Right atrium auricular region (tissue), 2 donors: ENCODE data around the gene ITPR2. TPM values are rescaled to one million over a fixed set of nuclear protein-coding genes. Genes with fewer than 3 reads are reported as not detected.

ENCODE experiments used
- DNase-seq: peaks from one replicate; pipeline ENCODE4 v3.0.0-alpha.2; 2019; ENCODE audit warnings: low spot score
- H3K27ac ChIP-seq, 2 donors: fragments of 200-600 bp; sonication (generic); 1 replicate in 1 of 2; 2 replicates in 1 of 2; pipeline ENCODE4 v1.5.1; 2016 to 2019
- H3K27me3 ChIP-seq, 2 donors: fragments of 200-600 bp; sonication (generic); one replicate each; pipeline versions ENCODE4 v1.5.1 to v1.6.0; 2017 to 2019
- H3K36me3 ChIP-seq: fragments of 200-600 bp; sonication (generic); one replicate; pipeline ENCODE4 v1.5.1; 2016
- H3K4me1 ChIP-seq, 2 donors: fragments of 200-600 bp; sonication (generic); one replicate each; pipeline versions ENCODE4 v1.5.1 to v1.6.0; 2017 to 2019
- H3K4me3 ChIP-seq, 2 donors: fragments of 200-600 bp; sonication (generic); 1 replicate in 1 of 2; 2 replicates in 1 of 2; pipeline ENCODE4 v1.5.1; 2017 to 2019; ENCODE audit warnings: mild to moderate bottlenecking in 1 of 2, moderate library complexity in 1 of 2
- H3K9me3 ChIP-seq, 2 donors: fragments of 200-600 bp; sonication (generic); one replicate each; pipeline ENCODE4 v1.5.1; 2019
- total RNA-seq, 2 donors: library from RNA; depleted of rRNA; stranded (reverse); fragments of >200 nt; gene quantifications; one replicate each; pipeline ENCODE4 v1.1.0, GENCODE V29; 2016
- TF ChIP-seq, protein P1 (sequence below), 2 donors: fragments of 200-600 bp; sonication (generic); IDR thresholded peaks; one replicate each; pipeline ENCODE4 v1.5.1; 2019; ENCODE audit warnings: antibody characterized with exemption in 2 of 2

ITPR2 gene
- total RNA-seq, 2 donors from 2014 or later, result 13.0 to 20.7 TPM

DNA sequence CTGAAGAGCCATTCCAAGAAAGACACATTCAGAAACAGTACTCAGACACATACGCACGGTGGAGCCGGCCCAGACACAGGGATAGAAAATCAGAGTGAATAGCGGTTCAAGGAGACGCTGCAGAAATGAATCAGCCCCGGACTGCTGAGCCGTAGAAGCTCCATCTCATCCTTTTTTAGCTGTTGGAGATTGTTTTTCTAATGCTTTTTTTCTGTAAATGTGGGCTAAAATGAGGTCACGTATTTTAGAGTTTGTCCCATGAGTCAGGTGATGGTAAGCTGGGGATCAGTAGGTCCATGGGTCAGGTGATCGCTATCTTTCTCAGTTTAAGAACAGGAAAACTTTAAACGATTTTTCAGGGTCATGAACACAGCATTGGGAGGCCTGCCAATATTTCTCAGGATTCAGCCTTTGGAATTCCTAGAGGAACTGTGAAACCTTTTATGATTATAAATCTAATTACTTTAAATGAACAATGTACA, 202.4 kb downstream of the ITPR2 start:
- H3K36me3 ChIP-seq, result peaks cover 6% of the 10 kb centered on the region
- H3K4me1 ChIP-seq, result peaks cover 0 to 13% of the 10 kb centered on the region in 2 donors

DNA sequence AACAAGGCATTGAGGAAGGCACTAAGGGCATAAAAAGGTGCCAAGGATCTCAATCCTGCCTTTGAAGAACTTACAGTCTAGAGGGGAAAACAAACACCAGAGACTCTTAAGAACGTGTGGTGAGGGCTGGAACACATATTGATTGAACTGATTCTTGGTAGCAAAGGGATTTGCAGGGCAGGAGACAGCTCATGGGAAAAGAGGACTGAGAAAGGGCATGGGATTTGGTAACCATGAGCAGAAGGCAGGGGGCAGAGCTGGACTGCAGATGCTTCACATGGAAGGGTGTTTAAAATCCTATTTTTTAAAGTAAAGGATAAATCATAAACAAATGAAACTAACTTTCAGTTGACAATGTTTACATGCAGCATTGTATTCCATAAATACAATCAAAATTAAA, 203.1 kb downstream of the ITPR2 start:
- H3K9me3 ChIP-seq, result no peaks in the 10 kb centered on the region
- no peak for DNase-seq
- H3K4me1 ChIP-seq, result peaks cover 0 to 13% of the 10 kb centered on the region in 2 donors
- H3K4me3 ChIP-seq, result no peak overlapping the region
- H3K27ac ChIP-seq, result no peak overlapping the region
- TF ChIP-seq, protein P1, sequence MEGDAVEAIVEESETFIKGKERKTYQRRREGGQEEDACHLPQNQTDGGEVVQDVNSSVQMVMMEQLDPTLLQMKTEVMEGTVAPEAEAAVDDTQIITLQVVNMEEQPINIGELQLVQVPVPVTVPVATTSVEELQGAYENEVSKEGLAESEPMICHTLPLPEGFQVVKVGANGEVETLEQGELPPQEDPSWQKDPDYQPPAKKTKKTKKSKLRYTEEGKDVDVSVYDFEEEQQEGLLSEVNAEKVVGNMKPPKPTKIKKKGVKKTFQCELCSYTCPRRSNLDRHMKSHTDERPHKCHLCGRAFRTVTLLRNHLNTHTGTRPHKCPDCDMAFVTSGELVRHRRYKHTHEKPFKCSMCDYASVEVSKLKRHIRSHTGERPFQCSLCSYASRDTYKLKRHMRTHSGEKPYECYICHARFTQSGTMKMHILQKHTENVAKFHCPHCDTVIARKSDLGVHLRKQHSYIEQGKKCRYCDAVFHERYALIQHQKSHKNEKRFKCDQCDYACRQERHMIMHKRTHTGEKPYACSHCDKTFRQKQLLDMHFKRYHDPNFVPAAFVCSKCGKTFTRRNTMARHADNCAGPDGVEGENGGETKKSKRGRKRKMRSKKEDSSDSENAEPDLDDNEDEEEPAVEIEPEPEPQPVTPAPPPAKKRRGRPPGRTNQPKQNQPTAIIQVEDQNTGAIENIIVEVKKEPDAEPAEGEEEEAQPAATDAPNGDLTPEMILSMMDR (IDR thresholded peaks at IDR 0.05), result peak in 1 of 2 donors; percentile 35
- peaks cover 6% of the 10 kb centered on the region for H3K36me3 ChIP-seq
- H3K27me3 ChIP-seq, result no peaks in the 10 kb centered on the region

More for the DNA sequence above, 202.4 kb downstream of the ITPR2 start:
- TF ChIP-seq, protein P1 (IDR thresholded peaks at IDR 0.05), result no peak
- no peak for DNase-seq
- Histone ChIP-seq H3K27me3 (no peaks in the 10 kb centered on the region), H3K9me3 (no peaks in the 10 kb centered on the region), H3K27ac (no peak overlapping the region), H3K4me3 (no peak overlapping the region)

DNA sequence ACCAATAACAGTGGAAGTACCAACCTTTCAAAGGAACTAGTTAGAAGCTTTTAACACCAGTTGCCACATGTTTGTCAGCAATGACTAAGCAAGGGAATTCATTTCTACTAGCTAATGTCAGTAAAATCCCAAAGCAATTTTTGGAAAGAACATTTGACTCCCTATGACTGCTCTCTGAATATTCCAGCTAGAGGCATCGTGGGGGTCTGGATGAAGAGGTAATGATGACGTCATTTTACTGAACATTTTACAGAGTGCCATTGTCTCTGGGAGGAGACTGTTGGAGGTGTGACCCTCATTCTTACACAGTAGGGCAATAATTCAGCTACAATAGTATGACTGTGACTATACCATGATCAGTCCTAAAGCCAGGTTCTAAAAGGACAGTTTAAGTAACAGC, 204.8 kb downstream of the ITPR2 start:
- H3K27me3 ChIP-seq, result no peaks in the 10 kb centered on the region
- peaks cover 0 to 13% of the 10 kb centered on the region in 2 donors for H3K4me1 ChIP-seq
- H3K4me3 ChIP-seq, result no peak overlapping the region
- no peak overlapping the region for H3K27ac ChIP-seq
- H3K36me3 ChIP-seq, result peaks cover 6% of the 10 kb centered on the region
- H3K9me3 ChIP-seq, result no peaks in the 10 kb centered on the region
- TF ChIP-seq, protein P1 (IDR thresholded peaks at IDR 0.05), result no peak
- no peak for DNase-seq

DNA sequence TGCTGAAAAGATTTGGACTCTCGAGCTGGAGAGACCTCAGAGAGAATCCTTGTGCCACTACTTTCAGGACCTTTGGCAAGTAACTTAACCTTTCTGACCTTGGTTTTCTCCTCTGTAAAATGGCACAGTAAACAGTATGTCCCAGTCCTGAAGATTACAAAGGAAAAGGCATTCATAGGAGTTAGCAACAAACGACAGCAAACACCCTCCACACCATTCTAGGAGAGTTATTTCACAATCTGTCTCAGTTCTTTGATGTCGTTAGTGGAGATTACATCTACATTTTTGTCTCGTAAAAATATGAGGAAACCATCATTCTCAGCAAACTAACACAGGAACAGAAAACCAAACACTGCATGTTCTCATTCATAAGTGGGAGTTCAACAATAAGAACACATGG, 205.7 kb downstream of the ITPR2 start:
- no peak for DNase-seq
- Histone ChIP-seq H3K36me3 (peaks cover 6% of the 10 kb centered on the region), H3K9me3 (no peaks in the 10 kb centered on the region), H3K4me1 (peaks cover 0 to 11% of the 10 kb centered on the region in 2 donors), H3K27me3 (no peaks in the 10 kb centered on the region), H3K4me3 (no peak overlapping the region), H3K27ac (no peak overlapping the region)
- TF ChIP-seq, protein P1 (IDR thresholded peaks at IDR 0.05), result no peak

DNA sequence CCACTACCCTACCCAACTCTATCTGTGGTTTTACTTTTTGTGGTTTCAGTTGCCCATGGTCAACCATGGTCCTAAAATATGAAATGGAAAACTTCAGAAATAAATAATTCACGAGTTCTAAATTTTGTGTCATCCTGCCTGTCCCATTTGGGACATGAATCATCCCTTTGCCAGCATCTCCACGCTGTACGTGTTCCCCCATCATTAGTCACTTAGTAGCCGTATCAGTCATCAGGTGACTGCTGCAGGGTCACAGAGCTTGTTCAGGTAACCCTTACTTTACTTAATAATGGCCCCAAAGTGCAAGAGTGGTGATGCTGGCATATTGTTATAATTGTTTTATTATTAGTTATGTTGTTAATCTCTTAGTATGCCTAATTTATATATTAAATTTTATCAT, 209.9 kb downstream of the ITPR2 start:
- no peak overlapping the region for H3K27ac ChIP-seq
- no peak overlapping the region for H3K4me3 ChIP-seq
- DNase-seq, result no peak
- TF ChIP-seq, protein P1 (IDR thresholded peaks at IDR 0.05), result no peak
- H3K36me3 ChIP-seq, result peaks cover 25% of the 10 kb centered on the region
- H3K27me3 ChIP-seq, result no peaks in the 10 kb centered on the region
- H3K4me1 ChIP-seq, result no peaks in the 10 kb centered on the region
- no peaks in the 10 kb centered on the region for H3K9me3 ChIP-seq

DNA sequence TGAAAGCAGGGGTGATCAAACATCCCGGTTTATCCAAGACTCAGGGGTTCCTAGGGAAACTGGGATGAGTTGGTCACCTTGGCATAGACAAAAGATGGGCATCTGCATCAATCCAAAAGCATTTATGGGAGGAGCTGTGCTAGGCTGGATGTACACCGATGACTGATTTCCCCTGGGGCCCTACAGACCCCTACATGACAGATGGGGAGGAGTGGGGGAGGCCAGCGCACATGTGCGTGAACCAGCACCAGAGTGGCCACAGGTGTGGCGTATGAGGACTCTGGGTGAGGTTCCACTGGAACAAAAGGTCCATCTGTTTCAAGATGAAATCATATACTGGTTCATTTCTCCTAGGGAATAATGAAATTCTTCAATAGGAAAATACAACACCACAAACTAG, 210.4 kb downstream of the ITPR2 start:
- Histone ChIP-seq H3K4me3 (no peak overlapping the region), H3K27ac (no peak overlapping the region), H3K27me3 (no peaks in the 10 kb centered on the region), H3K4me1 (no peaks in the 10 kb centered on the region), H3K36me3 (peaks cover 25% of the 10 kb centered on the region), H3K9me3 (no peaks in the 10 kb centered on the region)
- no peak for DNase-seq
- TF ChIP-seq, protein P1 (IDR thresholded peaks at IDR 0.05), result no peak
